GM12878 (cell line): Measurements from ENCODE around the gene EPHA5. TPM values are rescaled to one million over a fixed set of nuclear protein-coding genes. Genes with fewer than 3 reads are reported as not detected.

Experiments used
- ATAC-seq: fragments of 200-7000 bp; cut with Tn5 transposase; 3 replicates; pipeline ENCODE4 v1.9.1; 2020; ENCODE audit warnings: mild to moderate bottlenecking, moderate library complexity
- BruUV-seq: library from RNA; stranded (reverse); fragments of 400-500 nt; replicated peaks from 2 replicates; lab custom pipeline; 2021; lab: Mats Ljungman, UMichigan
- CTCF ChIA-PET: fragments of 300-600 bp; sonication (Branson Sonifier 250); formaldehyde crosslinking; extraction: SDS; loops from one replicate; lab custom pipeline; 2021; ENCODE audit warnings: inconsistent platforms; lab: Yijun Ruan, JAX
- POLR2A ChIA-PET: fragments of 350-600 bp; formaldehyde crosslinking; extraction: SDS; loops from one replicate; lab custom pipeline; 2021; ENCODE audit warnings: inconsistent platforms; lab: Charles Lee
- RAD21 ChIA-PET: fragments of 300-600 bp; sonication (Branson Sonifier 250); formaldehyde crosslinking; loops from one replicate; lab custom pipeline; 2023; ENCODE audit warnings: antibody characterized with exemption; ENCODE audit not compliant: unreplicated experiment; lab: Charles Lee
- SMC1A ChIA-PET: fragments of 300-600 bp; sonication (Branson Sonifier 250); formaldehyde crosslinking; loops from one replicate; lab custom pipeline; 2023; ENCODE audit not compliant: unreplicated experiment, uncharacterized antibody; lab: Charles Lee
- DNase-seq: peaks from one replicate; pipeline ENCODE4 v3.0.0-alpha.2; 2011; ENCODE audit warnings: low read depth, low spot score
- FAIRE-seq: peaks from 3 replicates; lab custom pipeline; 2011; peaks lifted over from hg19 to GRCh38; lab: Jason Lieb, UNC
- H2AFZ ChIP-seq: 2 replicates; pipeline ENCODE4 v1.6.0; 2011; ENCODE audit warnings: low read depth, low read length, control low read depth; ENCODE audit not compliant: control insufficient read depth
- H3K27ac ChIP-seq: 2 replicates; pipeline ENCODE4 v1.5.1; 2011; ENCODE audit warnings: control low read depth; ENCODE audit not compliant: control insufficient read depth, insufficient read depth
- H3K27me3 ChIP-seq, 2 experiments: replicated peaks in 1 of 2; 2 replicates each; pipeline versions ENCODE4 v1.6.0 to v1.6.1; 2011; ENCODE audit warnings: low read length in 1 of 2; ENCODE audit not compliant: control insufficient read depth in 2 of 2, insufficient read depth in 2 of 2
- H3K36me3 ChIP-seq, 2 experiments: 2 replicates each; pipeline ENCODE4 v1.5.1; 2011; ENCODE audit warnings: low read length in 1 of 2; ENCODE audit not compliant: control insufficient read depth in 2 of 2, insufficient read depth in 2 of 2
- H3K4me1 ChIP-seq: 2 replicates; pipeline ENCODE4 v1.6.1; 2011; ENCODE audit warnings: mild to moderate bottlenecking, low read length, moderate library complexity, mixed read lengths; ENCODE audit not compliant: control insufficient read depth, insufficient read depth
- H3K4me2 ChIP-seq: 2 replicates; pipeline ENCODE4 v1.6.0; 2011; ENCODE audit warnings: control low read depth; ENCODE audit not compliant: control insufficient read depth, insufficient read depth
- H3K4me3 ChIP-seq: fragments of 200-600 bp; sonication (generic); 2 replicates; pipeline ENCODE4 v1.5.1; 2016
- H3K79me2 ChIP-seq: 2 replicates; pipeline ENCODE4 v1.6.0; 2011; ENCODE audit warnings: low read length; ENCODE audit not compliant: control insufficient read depth, insufficient read depth
- H3K9ac ChIP-seq: 2 replicates; pipeline ENCODE4 v1.8.0; 2011; ENCODE audit warnings: low read length, control low read depth, mixed read lengths; ENCODE audit not compliant: control insufficient read depth, insufficient read depth
- H3K9me3 ChIP-seq: replicated peaks from 3 replicates; pipeline ENCODE4 v1.5.1; 2011; ENCODE audit warnings: mild to moderate bottlenecking, low read length; ENCODE audit not compliant: control insufficient read depth, insufficient read depth
- H4K20me1 ChIP-seq: 2 replicates; pipeline ENCODE4 v1.6.0; 2011; ENCODE audit not compliant: control insufficient read depth, insufficient read depth
- BCL11A ChIP-seq: IDR thresholded peaks from 2 replicates; pipeline ENCODE4 v1.6.1; 2011; ENCODE audit warnings: low read depth, low read length
- BHLHE40 ChIP-seq, 2 experiments: fragments of 450-650 bp in 1 of 2; IDR thresholded peaks; 2 replicates each; pipeline ENCODE4 v1.6.1; 2011 to 2017; ENCODE audit warnings: low read depth in 2 of 2, borderline replicate concordance in 1 of 2, improper control_type of control experiment in 1 of 2, low read length in 1 of 2, mild to moderate bottlenecking in 1 of 2
- CHD1 ChIP-seq: IDR thresholded peaks from 2 replicates; pipeline ENCODE4 v1.6.1; 2012; ENCODE audit warnings: low read depth, low read length, improper control_type of control experiment
- CHD2 ChIP-seq: IDR thresholded peaks from 2 replicates; pipeline ENCODE4 v1.6.1; 2011; ENCODE audit warnings: low read depth, low read length, improper control_type of control experiment, borderline replicate concordance
- EGR1 ChIP-seq, 2 experiments: IDR thresholded peaks; 1 replicate in 1 of 2; 2 replicates in 1 of 2; pipeline ENCODE4 v1.6.1; 2011 to 2012; ENCODE audit warnings: low read depth in 2 of 2, low read length in 2 of 2, borderline replicate concordance in 1 of 2, mild to moderate bottlenecking in 1 of 2, moderate library complexity in 1 of 2
- GATAD2B ChIP-seq: fragments of 450-650 bp; conservative IDR thresholded peaks from 2 replicates; pipeline ENCODE4 v1.6.1; 2017; ENCODE audit warnings: low read depth, mild to moderate bottlenecking, moderate library complexity
- HDAC2 ChIP-seq: fragments of 200-600 bp; sonication (generic); IDR thresholded peaks from 2 replicates; pipeline ENCODE4 v1.6.1; 2017
- IRF4 ChIP-seq: IDR thresholded peaks from 2 replicates; pipeline ENCODE4 v1.6.1; 2011; ENCODE audit warnings: low read depth, low read length
- MYB ChIP-seq: fragments of 150-350 bp; IDR thresholded peaks from 2 replicates; pipeline ENCODE4 v1.6.1; 2014; ENCODE audit warnings: mild to moderate bottlenecking, low read depth, low read length, borderline replicate concordance
- NFYB ChIP-seq: IDR thresholded peaks from 2 replicates; pipeline ENCODE4 v1.6.1; 2011; ENCODE audit warnings: low read depth, mild to moderate bottlenecking, low read length, improper control_type of control experiment, moderate library complexity; ENCODE audit not compliant: insufficient read depth
- PAX5 ChIP-seq: IDR thresholded peaks from 2 replicates; pipeline ENCODE4 v1.6.1; 2011; ENCODE audit warnings: low read depth, low read length, borderline replicate concordance
- RUNX3 ChIP-seq: IDR thresholded peaks from 2 replicates; pipeline ENCODE4 v1.6.1; 2012; ENCODE audit warnings: low read length, inconsistent platforms
- TARDBP ChIP-seq: IDR thresholded peaks from 2 replicates; pipeline ENCODE4 v1.6.1; 2016; ENCODE audit warnings: borderline replicate concordance
- TCF12 ChIP-seq: IDR thresholded peaks from 2 replicates; pipeline ENCODE4 v1.6.1; 2011; ENCODE audit warnings: low read depth, mild to moderate bottlenecking, low read length
- WGBS: methylation state at CpG from one replicate; pipeline ENCODE4 v1.1.6; 2016; ENCODE audit warnings: low lambda C conversion rate; ENCODE audit not compliant: insufficient replicate concordance, insufficient coverage; ENCODE audit errors: missing lambda C conversion rate; 5-methylcytosine and 5-hydroxymethylcytosine counted together
- in situ Hi-C: fragments of 300-500 bp; cut with MboI; formaldehyde crosslinking; loops from 9 replicates; pipeline ENCODE4 v1.14.3; 2018; ENCODE audit warnings: mixed read lengths
- intact Hi-C: fragments of 100-400 bp; cut with micrococcal nuclease; formaldehyde crosslinking; loops from one replicate; pipeline ENCODE4 v1.14.2; 2022; ENCODE audit not compliant: unreplicated experiment
- polyA plus RNA-seq, 11 experiments: library from polyadenylated mRNA; depleted of rRNA in 4 of 11; unstranded in 6 of 11; stranded (reverse) in 5 of 11; fragments of >200 nt; fragmentation: Nextera tagmentation in 4 of 11; fragmentation: Illumina TruSeq in 1 of 11; extraction: Ambion mirVana in 4 of 11; extraction: Trizol in 1 of 11; gene quantifications; 1 replicate in 1 of 11; 2 replicates in 10 of 11; pipeline versions ENCODE4 v1.2.1 to v1.2.3, GENCODE V29; 2011 to 2016; ENCODE audit warnings: inconsistent platforms in 2 of 11, missing spikeins in 2 of 11, low read depth in 1 of 11
- total RNA-seq, 4 experiments: library from RNA; depleted of rRNA in 3 of 4; stranded (reverse); fragments of >200 nt in 3 of 4; fragmentation: Illumina TruSeq in 1 of 4; extraction: Trizol in 1 of 4; gene quantifications; 2 replicates each; pipeline versions ENCODE4 v1.2.1 to v1.2.3, GENCODE V29; 2013 to 2021
- TF ChIP-seq, protein P1 (sequence below): fragments of 450-650 bp; formaldehyde crosslinking; IDR thresholded peaks from 2 replicates; pipeline ENCODE4 v1.5.0; 2022; ENCODE audit warnings: mild to moderate bottlenecking, missing genetic modification characterization
- TF ChIP-seq, protein P2 (sequence below): IDR thresholded peaks from 2 replicates; pipeline ENCODE4 v1.6.1; 2011; ENCODE audit warnings: borderline replicate concordance, low read depth, mild to moderate bottlenecking, moderate library complexity, mixed read lengths, low read length; ENCODE audit not compliant: insufficient read depth; ENCODE audit errors: extremely low read length
- TF ChIP-seq, protein P3 (sequence below): fragments of 450-650 bp; IDR thresholded peaks from 2 replicates; pipeline ENCODE4 v1.6.1; 2016; ENCODE audit warnings: mild to moderate bottlenecking
- TF ChIP-seq, protein P4 (sequence below): IDR thresholded peaks from 2 replicates; pipeline ENCODE4 v1.6.1; 2012; ENCODE audit warnings: low read depth, low read length, improper control_type of control experiment

The EPHA5 gene
- total and polyA plus RNA-seq, 10 of the 15 experiments (the other 5 are each of a cell fraction or from before 2014, with no cell fraction given): not detected

DNA sequence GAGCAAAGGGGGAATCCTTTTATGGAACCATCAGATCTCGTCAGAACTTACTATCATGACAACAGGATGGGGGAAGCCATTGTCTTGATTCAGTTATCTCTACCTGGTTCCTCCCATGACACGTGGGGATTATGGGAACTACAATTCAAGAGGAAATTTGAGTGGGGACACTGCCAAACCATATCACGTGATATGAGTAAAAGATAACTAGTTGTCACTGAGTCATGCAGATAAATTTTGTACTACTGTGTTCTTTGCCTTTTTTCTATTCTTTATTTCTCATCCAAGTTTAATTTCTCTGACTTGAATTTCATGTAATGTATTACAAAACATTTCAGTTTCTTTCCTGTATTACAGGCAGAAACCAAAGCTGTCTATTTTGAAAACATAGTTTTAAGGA, 383.2 kb downstream of the EPHA5 start:
- ChIA-PET SMC1A (interaction anchor here (1.1 kb wide), 1 partner anchor 20 kb away, joined by 3 read pairs; no protein-coding TSS in a partner anchor), RAD21 (no interaction called here)
- FAIRE-seq: no peak

More for the DNA sequence above, 383.2 kb downstream of the EPHA5 start:
- Histone ChIP-seq H3K4me3 (no peak overlapping the region), H3K79me2 (no peaks in the 10 kb centered on the region), H2AFZ (no peak overlapping the region), H4K20me1 (no peaks in the 10 kb centered on the region), H3K27me3 (no peaks in the 10 kb centered on the region), H3K27ac (no peak overlapping the region), H3K36me3 (no peaks in the 10 kb centered on the region), H3K9me3 (no peaks in the 10 kb centered on the region), H3K9ac (no peak overlapping the region), H3K4me1 (no peaks in the 10 kb centered on the region), H3K4me2 (no peak overlapping the region)
- in situ Hi-C loops: no loop called here
- TF ChIP-seq IRF4 (no peak), CHD1 (no peak), HDAC2 (no peak), BHLHE40 (IDR thresholded peaks at IDR 0.05; ENCODE audit: borderline replicate concordance in 1 of 2, low read depth in 2 of 2, low read length in 1 of 2) (no peak), RUNX3 (no peak), BCL11A (no peak), EGR1 (IDR thresholded peaks at IDR 0.05; ENCODE audit: borderline replicate concordance in 1 of 2, low read depth in 2 of 2, low read length in 2 of 2) (no peak), TARDBP (no peak), CHD2 (no peak), GATAD2B (no peak), TCF12 (no peak), PAX5 (no peak), MYB (no peak), NFYB (no peak)
- TF ChIP-seq, protein P1, sequence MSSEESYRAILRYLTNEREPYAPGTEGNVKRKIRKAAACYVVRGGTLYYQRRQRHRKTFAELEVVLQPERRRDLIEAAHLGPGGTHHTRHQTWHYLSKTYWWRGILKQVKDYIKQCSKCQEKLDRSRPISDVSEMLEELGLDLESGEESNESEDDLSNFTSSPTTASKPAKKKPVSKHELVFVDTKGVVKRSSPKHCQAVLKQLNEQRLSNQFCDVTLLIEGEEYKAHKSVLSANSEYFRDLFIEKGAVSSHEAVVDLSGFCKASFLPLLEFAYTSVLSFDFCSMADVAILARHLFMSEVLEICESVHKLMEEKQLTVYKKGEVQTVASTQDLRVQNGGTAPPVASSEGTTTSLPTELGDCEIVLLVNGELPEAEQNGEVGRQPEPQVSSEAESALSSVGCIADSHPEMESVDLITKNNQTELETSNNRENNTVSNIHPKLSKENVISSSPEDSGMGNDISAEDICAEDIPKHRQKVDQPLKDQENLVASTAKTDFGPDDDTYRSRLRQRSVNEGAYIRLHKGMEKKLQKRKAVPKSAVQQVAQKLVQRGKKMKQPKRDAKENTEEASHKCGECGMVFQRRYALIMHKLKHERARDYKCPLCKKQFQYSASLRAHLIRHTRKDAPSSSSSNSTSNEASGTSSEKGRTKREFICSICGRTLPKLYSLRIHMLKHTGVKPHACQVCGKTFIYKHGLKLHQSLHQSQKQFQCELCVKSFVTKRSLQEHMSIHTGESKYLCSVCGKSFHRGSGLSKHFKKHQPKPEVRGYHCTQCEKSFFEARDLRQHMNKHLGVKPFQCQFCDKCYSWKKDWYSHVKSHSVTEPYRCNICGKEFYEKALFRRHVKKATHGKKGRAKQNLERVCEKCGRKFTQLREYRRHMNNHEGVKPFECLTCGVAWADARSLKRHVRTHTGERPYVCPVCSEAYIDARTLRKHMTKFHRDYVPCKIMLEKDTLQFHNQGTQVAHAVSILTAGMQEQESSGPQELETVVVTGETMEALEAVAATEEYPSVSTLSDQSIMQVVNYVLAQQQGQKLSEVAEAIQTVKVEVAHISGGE (CRISPR knock-in tag): no peak
- TF ChIP-seq, protein P2, sequence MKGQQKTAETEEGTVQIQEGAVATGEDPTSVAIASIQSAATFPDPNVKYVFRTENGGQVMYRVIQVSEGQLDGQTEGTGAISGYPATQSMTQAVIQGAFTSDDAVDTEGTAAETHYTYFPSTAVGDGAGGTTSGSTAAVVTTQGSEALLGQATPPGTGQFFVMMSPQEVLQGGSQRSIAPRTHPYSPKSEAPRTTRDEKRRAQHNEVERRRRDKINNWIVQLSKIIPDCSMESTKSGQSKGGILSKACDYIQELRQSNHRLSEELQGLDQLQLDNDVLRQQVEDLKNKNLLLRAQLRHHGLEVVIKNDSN: no peak
- TF ChIP-seq, protein P3, sequence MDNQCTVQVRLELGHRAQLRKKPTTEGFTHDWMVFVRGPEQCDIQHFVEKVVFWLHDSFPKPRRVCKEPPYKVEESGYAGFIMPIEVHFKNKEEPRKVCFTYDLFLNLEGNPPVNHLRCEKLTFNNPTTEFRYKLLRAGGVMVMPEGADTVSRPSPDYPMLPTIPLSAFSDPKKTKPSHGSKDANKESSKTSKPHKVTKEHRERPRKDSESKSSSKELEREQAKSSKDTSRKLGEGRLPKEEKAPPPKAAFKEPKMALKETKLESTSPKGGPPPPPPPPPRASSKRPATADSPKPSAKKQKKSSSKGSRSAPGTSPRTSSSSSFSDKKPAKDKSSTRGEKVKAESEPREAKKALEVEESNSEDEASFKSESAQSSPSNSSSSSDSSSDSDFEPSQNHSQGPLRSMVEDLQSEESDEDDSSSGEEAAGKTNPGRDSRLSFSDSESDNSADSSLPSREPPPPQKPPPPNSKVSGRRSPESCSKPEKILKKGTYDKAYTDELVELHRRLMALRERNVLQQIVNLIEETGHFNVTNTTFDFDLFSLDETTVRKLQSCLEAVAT: no peak
- TF ChIP-seq, protein P4, sequence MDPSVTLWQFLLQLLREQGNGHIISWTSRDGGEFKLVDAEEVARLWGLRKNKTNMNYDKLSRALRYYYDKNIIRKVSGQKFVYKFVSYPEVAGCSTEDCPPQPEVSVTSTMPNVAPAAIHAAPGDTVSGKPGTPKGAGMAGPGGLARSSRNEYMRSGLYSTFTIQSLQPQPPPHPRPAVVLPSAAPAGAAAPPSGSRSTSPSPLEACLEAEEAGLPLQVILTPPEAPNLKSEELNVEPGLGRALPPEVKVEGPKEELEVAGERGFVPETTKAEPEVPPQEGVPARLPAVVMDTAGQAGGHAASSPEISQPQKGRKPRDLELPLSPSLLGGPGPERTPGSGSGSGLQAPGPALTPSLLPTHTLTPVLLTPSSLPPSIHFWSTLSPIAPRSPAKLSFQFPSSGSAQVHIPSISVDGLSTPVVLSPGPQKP: no peak
- POLR2A ChIA-PET: no interaction called here
- CTCF ChIA-PET: no interaction called here
- intact Hi-C loops: no loop called here
- 16% methylated on average over 3 of the region's 3 CpGs for WGBS
- ATAC-seq (no peak), DNase-seq (no peak)
- no TSS peak for BruUV-seq
